K562 (cell line): ENCODE results near the gene RNASEH2A. TPM values are rescaled to one million over a fixed set of nuclear protein-coding genes. Genes with fewer than 3 reads are reported as not detected.

Experiments used
- BRD4 ChIP-seq: fragments of 200-600 bp; sonication (generic); IDR thresholded peaks from 2 replicates; pipeline ENCODE4 v1.6.1; 2017; ENCODE audit warnings: inconsistent platforms
- CCNT2 ChIP-seq: IDR thresholded peaks from 2 replicates; pipeline ENCODE4 v1.6.1; 2011; ENCODE audit warnings: borderline replicate concordance, low read depth, mild to moderate bottlenecking, moderate library complexity, mixed read lengths, low read length; ENCODE audit not compliant: insufficient read length; ENCODE audit errors: extremely low read depth
- CREB5 ChIP-seq: fragments of 250-450 bp; sonication (Bioruptor Pico); IDR thresholded peaks from 2 replicates; pipeline ENCODE4 v1.5.0; 2020; ENCODE audit warnings: mild to moderate bottlenecking
- CREM ChIP-seq: IDR thresholded peaks from 2 replicates; pipeline ENCODE4 v1.6.1; 2014; ENCODE audit warnings: antibody characterized with exemption, low read depth
- FOXM1 ChIP-seq, 2 experiments: fragments of 450-650 bp in 1 of 2; sonication (generic) in 1 of 2; formaldehyde crosslinking in 1 of 2; IDR thresholded peaks; 2 replicates each; pipeline versions ENCODE4 v1.6.1 to v1.9.0; 2017 to 2022; ENCODE audit warnings: low read depth in 2 of 2, mild to moderate bottlenecking in 2 of 2, missing genetic modification reagents in 1 of 2, moderate library complexity in 1 of 2
- HDAC3 ChIP-seq: fragments of 450-650 bp; IDR thresholded peaks from 2 replicates; pipeline ENCODE4 v1.6.1; 2018; ENCODE audit warnings: borderline replicate concordance, mild to moderate bottlenecking, moderate library complexity; ENCODE audit not compliant: partially characterized antibody
- HMBOX1 ChIP-seq: sonication (generic); IDR thresholded peaks from 2 replicates; pipeline ENCODE4 v1.6.1; 2016
- NFATC3 ChIP-seq: fragments of 450-650 bp; IDR thresholded peaks from 2 replicates; pipeline ENCODE4 v1.6.1; 2017; ENCODE audit warnings: mild to moderate bottlenecking
- NR3C1 ChIP-seq: sonication (generic); formaldehyde crosslinking; IDR thresholded peaks from 2 replicates; pipeline ENCODE4 v1.8.1; 2022; ENCODE audit warnings: missing genetic modification reagents
- PHF20 ChIP-seq: fragments of 450-650 bp; IDR thresholded peaks from 2 replicates; pipeline ENCODE4 v1.6.1; 2018; ENCODE audit not compliant: partially characterized antibody
- POLR3G ChIP-seq: IDR thresholded peaks from 2 replicates; pipeline ENCODE4 v1.6.1; 2011; ENCODE audit not compliant: insufficient read length, insufficient replicate concordance; ENCODE audit errors: extremely low read depth
- SMARCC2 ChIP-seq: fragments of 450-650 bp; IDR thresholded peaks from 2 replicates; pipeline ENCODE4 v1.6.1; 2017; ENCODE audit warnings: antibody characterized with exemption, moderate library complexity, mild to moderate bottlenecking, low read depth
- SRF ChIP-seq, 2 experiments: fragments of 250-450, 450-650 bp in 1 of 2; sonication (Bioruptor Pico) in 1 of 2; sonication (generic) in 1 of 2; formaldehyde crosslinking; IDR thresholded peaks; 2 replicates each; pipeline versions ENCODE4 v1.5.0 to v1.5.1; 2020 to 2022; ENCODE audit warnings: mild to moderate bottlenecking in 1 of 2, missing genetic modification reagents in 1 of 2
- YY1 ChIP-seq, 3 experiments: IDR thresholded peaks; 2 replicates each; pipeline ENCODE4 v1.6.1; 2011; ENCODE audit warnings: low read length in 2 of 3, mild to moderate bottlenecking in 2 of 3, moderate library complexity in 2 of 3, borderline replicate concordance in 1 of 3, control low read depth in 1 of 3, low read depth in 1 of 3; ENCODE audit not compliant: insufficient read depth in 3 of 3, insufficient replicate concordance in 2 of 3, control insufficient read depth in 1 of 3, insufficient read length in 1 of 3; ENCODE audit errors: extremely low read depth in 1 of 3
- ZHX1 ChIP-seq: fragments of 150-350 bp; conservative IDR thresholded peaks from 2 replicates; pipeline ENCODE4 v1.6.1; 2014; ENCODE audit warnings: low read length
- ZNF140 ChIP-seq: fragments of 250-450 bp; sonication (Bioruptor Pico); IDR thresholded peaks from 2 replicates; pipeline ENCODE4 v1.8.0; 2021; ENCODE audit warnings: moderate library complexity, mild to moderate bottlenecking, inconsistent platforms
- ZNF253 ChIP-seq: fragments of 250-450 bp; sonication (Bioruptor Pico); conservative IDR thresholded peaks from 2 replicates; pipeline ENCODE4 v1.6.1; 2021; ENCODE audit warnings: mild to moderate bottlenecking
- ZNF785 ChIP-seq: fragments of 250-450 bp; sonication (Bioruptor Pico); IDR thresholded peaks from 2 replicates; pipeline ENCODE4 v1.4.0; 2020; ENCODE audit warnings: mild to moderate bottlenecking
- polyA plus RNA-seq, 8 experiments: library from polyadenylated mRNA; depleted of rRNA in 4 of 8; stranded (reverse) in 5 of 8; unstranded in 3 of 8; fragments of >200 nt; fragmentation: Nextera tagmentation in 2 of 8; fragmentation: Illumina TruSeq in 1 of 8; extraction: Ambion mirVana in 2 of 8; extraction: Trizol in 1 of 8; gene quantifications; 2 replicates each; pipeline versions ENCODE4 v1.2.1 to v1.2.3, GENCODE V29; 2011 to 2014; ENCODE audit warnings: inconsistent platforms in 1 of 8, missing spikeins in 1 of 8
- total RNA-seq, 7 experiments: library from RNA; depleted of rRNA in 6 of 7; stranded (reverse); fragments of >200 nt in 6 of 7; fragmentation: Illumina TruSeq in 2 of 7; extraction: Trizol in 2 of 7; gene quantifications; 2 replicates each; pipeline versions ENCODE4 v1.2.1 to v1.2.3, GENCODE V29; 2011 to 2021; ENCODE audit warnings: low replicate concordance in 1 of 7
- TF ChIP-seq, protein P1 (sequence below): fragments of 450-650 bp; formaldehyde crosslinking; IDR thresholded peaks from 2 replicates; pipeline ENCODE4 v1.4.0; 2022; ENCODE audit warnings: mild to moderate bottlenecking, moderate library complexity

The RNASEH2A gene
- total and polyA plus RNA-seq, 9 of the 15 experiments (the other 6 are each of a cell fraction or from before 2014, with no cell fraction given), result 22.3 to 78.0 (median 61.7) TPM

DNA sequence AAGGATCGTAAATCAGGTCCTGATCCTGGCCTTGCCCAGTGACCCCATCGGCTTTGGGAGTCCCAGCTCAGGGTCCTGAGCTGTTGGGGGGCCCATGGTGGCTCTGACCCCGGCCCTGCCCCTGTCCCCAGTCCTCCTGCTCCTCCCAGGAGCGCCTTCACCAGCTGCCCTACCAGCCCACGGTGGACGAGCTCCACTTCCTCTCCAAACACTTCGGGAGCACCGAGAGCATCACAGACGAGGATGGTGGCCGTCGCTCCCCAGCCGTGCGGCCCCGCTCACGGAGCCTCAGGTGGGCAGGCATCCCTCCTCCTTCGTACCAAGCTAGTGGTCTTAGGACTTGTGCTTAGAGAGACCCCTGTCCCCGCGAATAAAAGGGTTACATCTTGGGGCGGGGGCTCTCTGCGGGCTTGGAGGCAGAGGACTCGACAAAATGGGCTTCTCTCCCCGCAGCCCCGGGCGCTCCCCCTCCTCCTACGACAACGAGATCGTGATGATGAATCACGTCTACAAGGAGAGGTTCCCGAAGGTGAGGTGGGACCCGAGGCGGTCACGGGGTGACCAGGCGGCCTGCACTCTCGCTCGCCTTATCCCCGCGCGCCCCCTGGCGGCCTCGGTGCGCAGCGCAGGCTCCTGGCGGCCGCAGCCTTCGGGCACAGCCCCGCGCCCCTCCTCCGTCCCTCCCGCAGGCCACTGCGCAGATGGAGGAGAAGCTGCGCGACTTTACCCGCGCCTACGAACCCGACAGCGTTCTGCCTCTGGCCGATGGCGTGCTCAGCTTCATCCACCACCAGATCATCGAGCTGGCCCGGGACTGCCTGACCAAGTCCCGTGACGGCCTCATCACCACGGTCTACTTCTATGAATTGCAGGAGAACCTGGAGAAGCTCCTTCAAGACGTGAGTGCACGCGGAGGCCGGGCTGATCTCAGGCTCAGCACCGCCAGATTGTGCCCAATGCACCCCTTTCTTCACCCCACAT, 41.1 kb downstream of the RNASEH2A start (continued):
- TF ChIP-seq HDAC3 (no peak), HMBOX1 (no peak), NR3C1 (no peak), FOXM1 (IDR thresholded peaks at IDR 0.05; ENCODE audit: low read depth) (no peak), FOXM1 (CRISPR knock-in tag; IDR thresholded peaks at IDR 0.05; ENCODE audit: low read depth) (no peak), PHF20 (no peak), CREM (peak; percentile 70), YY1 (IDR thresholded peaks at IDR 0.05; ENCODE audit: borderline replicate concordance in 1 of 3, control insufficient read depth in 1 of 3, extremely low read depth in 1 of 3, insufficient read depth in 3 of 3, insufficient read length in 1 of 3, insufficient replicate concordance in 2 of 3, low read depth in 1 of 3, low read length in 2 of 3) (peak in 2 of 3 experiments; percentile 52 to 62), SRF (CRISPR knock-in tag; IDR thresholded peaks at IDR 0.05) (no peak), ZNF253 (CRISPR knock-in tag) (no peak), NFATC3 (no peak), ZNF785 (CRISPR knock-in tag) (peak; percentile 99), BRD4 (no peak), SMARCC2 (no peak), CCNT2 (peak; percentile 75), CREB5 (no peak), ZHX1 (no peak; the same call in 1 of the 2 replicates), ZNF140 (CRISPR knock-in tag) (no peak), POLR3G (no peak)
- TF ChIP-seq, protein P1, sequence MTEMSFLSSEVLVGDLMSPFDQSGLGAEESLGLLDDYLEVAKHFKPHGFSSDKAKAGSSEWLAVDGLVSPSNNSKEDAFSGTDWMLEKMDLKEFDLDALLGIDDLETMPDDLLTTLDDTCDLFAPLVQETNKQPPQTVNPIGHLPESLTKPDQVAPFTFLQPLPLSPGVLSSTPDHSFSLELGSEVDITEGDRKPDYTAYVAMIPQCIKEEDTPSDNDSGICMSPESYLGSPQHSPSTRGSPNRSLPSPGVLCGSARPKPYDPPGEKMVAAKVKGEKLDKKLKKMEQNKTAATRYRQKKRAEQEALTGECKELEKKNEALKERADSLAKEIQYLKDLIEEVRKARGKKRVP, result no peak
